ENCODE data around the gene GPI. TPM values are rescaled to one million over a fixed set of nuclear protein-coding genes. Genes with fewer than 3 reads are reported as not detected.

The GPI gene
- total RNA-seq: 1,000 to 10,000 TPM in 1 of 2 donors, 100 to 1,000 TPM in 1; 862 to 1,104 TPM

GRCh38 chr19:34364830-34365462 is at the start of gene GPI:
TSS of gene GPI (plus strand) at chr19:34365196. CDS start at chr19:34365267, 71 bp downstream.
- Mint-ChIP-seq H3K4me1 (peaks cover 20% of the 10 kb centered on the region), H3K36me3 (ENCODE audit: low read depth) (peaks cover 10% of the 10 kb centered on the region), H3K9me3 (no peaks in the 10 kb centered on the region), H3K27me3 (no peaks in the 10 kb centered on the region), H3K27ac (peak within 1 kb of the TSS; percentile 94), H3K4me3 (peak within 1 kb of the TSS; percentile 97)
- peak; percentile 82 for ATAC-seq (replicated peaks)

GRCh38 chr19:34316247-34316646 is 48.7 kb upstream of the GPI start:
- Mint-ChIP-seq H3K4me1 (peaks cover 30% of the 10 kb centered on the region), H3K27me3 (no peaks in the 10 kb centered on the region), H3K4me3 (peak overlapping the region; percentile 32), H3K27ac (peak overlapping the region; percentile 44), H3K9me3 (no peaks in the 10 kb centered on the region), H3K36me3 (ENCODE audit: low read depth) (peaks cover 31% of the 10 kb centered on the region)
- no peak for ATAC-seq (replicated peaks)

- H3K36me3 Mint-ChIP-seq (ENCODE audit: low read depth): peaks cover 36% of the 10 kb centered on the region
- H3K27ac Mint-ChIP-seq: peak overlapping the region; percentile 44
- H3K9me3 Mint-ChIP-seq: no peaks in the 10 kb centered on the region
- peak overlapping the region; percentile 32 for H3K4me3 Mint-ChIP-seq
- H3K4me1 Mint-ChIP-seq: peaks cover 30% of the 10 kb centered on the region
- peak; percentile 29 for ATAC-seq (replicated peaks)
- H3K27me3 Mint-ChIP-seq: no peaks in the 10 kb centered on the region
Observed at GRCh38 chr19:34316741-34317301, 48.2 kb upstream of the GPI start.

- ATAC-seq (replicated peaks): peak; percentile 77
- no peaks in the 10 kb centered on the region for H3K27me3 Mint-ChIP-seq
- H3K4me1 Mint-ChIP-seq: peaks cover 30% of the 10 kb centered on the region
- peak overlapping the region; percentile 32 for H3K4me3 Mint-ChIP-seq
- H3K27ac Mint-ChIP-seq: peak overlapping the region; percentile 44
- H3K36me3 Mint-ChIP-seq (ENCODE audit: low read depth): peaks cover 42% of the 10 kb centered on the region
- H3K9me3 Mint-ChIP-seq: no peaks in the 10 kb centered on the region
Observed at GRCh38 chr19:34317311-34317927, 47.6 kb upstream of the GPI start.

- H3K4me1 Mint-ChIP-seq: peaks cover 30% of the 10 kb centered on the region
- ATAC-seq (replicated peaks): no peak
- H3K27ac Mint-ChIP-seq: peak overlapping the region; percentile 44
- peaks cover 49% of the 10 kb centered on the region for H3K36me3 Mint-ChIP-seq (ENCODE audit: low read depth)
- H3K9me3 Mint-ChIP-seq: no peaks in the 10 kb centered on the region
- H3K4me3 Mint-ChIP-seq: no peak overlapping the region
- no peaks in the 10 kb centered on the region for H3K27me3 Mint-ChIP-seq
Observed at GRCh38 chr19:34319230-34319585, 45.8 kb upstream of the GPI start.

GRCh38 chr19:34319785-34320184 is 45.2 kb upstream of the GPI start:
- no peak for ATAC-seq (replicated peaks)
- Mint-ChIP-seq H3K4me1 (peaks cover 25% of the 10 kb centered on the region), H3K4me3 (no peak overlapping the region), H3K9me3 (no peaks in the 10 kb centered on the region), H3K27me3 (no peaks in the 10 kb centered on the region), H3K27ac (peak overlapping the region; percentile 78), H3K36me3 (ENCODE audit: low read depth) (peaks cover 50% of the 10 kb centered on the region)

- Mint-ChIP-seq H3K27me3 (no peaks in the 10 kb centered on the region), H3K4me3 (no peak overlapping the region), H3K4me1 (peaks cover 21% of the 10 kb centered on the region), H3K27ac (peak overlapping the region; percentile 78), H3K36me3 (ENCODE audit: low read depth) (peaks cover 54% of the 10 kb centered on the region), H3K9me3 (no peaks in the 10 kb centered on the region)
- ATAC-seq (replicated peaks): no peak
Observed at GRCh38 chr19:34320277-34320676, 44.7 kb upstream of the GPI start.

GRCh38 chr19:34321735-34322134 is 43.3 kb upstream of the GPI start:
- Mint-ChIP-seq H3K9me3 (no peaks in the 10 kb centered on the region), H3K4me3 (no peak overlapping the region), H3K36me3 (ENCODE audit: low read depth) (peaks cover 68% of the 10 kb centered on the region), H3K27ac (no peak overlapping the region), H3K4me1 (peaks cover 17% of the 10 kb centered on the region), H3K27me3 (no peaks in the 10 kb centered on the region)
- ATAC-seq (replicated peaks): no peak

- Mint-ChIP-seq H3K36me3 (ENCODE audit: low read depth) (peaks cover 87% of the 10 kb centered on the region), H3K27ac (peak overlapping the region; percentile 26), H3K4me1 (no peaks in the 10 kb centered on the region), H3K4me3 (no peak overlapping the region), H3K27me3 (no peaks in the 10 kb centered on the region), H3K9me3 (no peaks in the 10 kb centered on the region)
- ATAC-seq (replicated peaks): no peak
Observed at GRCh38 chr19:34323433-34324204, 41.4 kb upstream of the GPI start.

- no peaks in the 10 kb centered on the region for H3K4me1 Mint-ChIP-seq
- H3K27me3 Mint-ChIP-seq: no peaks in the 10 kb centered on the region
- no peak overlapping the region for H3K4me3 Mint-ChIP-seq
- peak overlapping the region; percentile 26 for H3K27ac Mint-ChIP-seq
- peaks cover 92% of the 10 kb centered on the region for H3K36me3 Mint-ChIP-seq (ENCODE audit: low read depth)
- no peak for ATAC-seq (replicated peaks)
- no peaks in the 10 kb centered on the region for H3K9me3 Mint-ChIP-seq
Observed at GRCh38 chr19:34324320-34324719, 40.7 kb upstream of the GPI start.

- H3K4me3 Mint-ChIP-seq: no peak overlapping the region
- no peaks in the 10 kb centered on the region for H3K27me3 Mint-ChIP-seq
- H3K27ac Mint-ChIP-seq: peak overlapping the region; percentile 73
- no peaks in the 10 kb centered on the region for H3K9me3 Mint-ChIP-seq
- peaks cover 92% of the 10 kb centered on the region for H3K36me3 Mint-ChIP-seq (ENCODE audit: low read depth)
- no peaks in the 10 kb centered on the region for H3K4me1 Mint-ChIP-seq
- ATAC-seq (replicated peaks): no peak
Observed at GRCh38 chr19:34325181-34325580, 39.8 kb upstream of the GPI start.

GRCh38 chr19:34325981-34326787 is 38.8 kb upstream of the GPI start:
- no peak for ATAC-seq (replicated peaks)
- H3K9me3 Mint-ChIP-seq: no peaks in the 10 kb centered on the region

GRCh38 chr19:34327851-34328250 is 37.1 kb upstream of the GPI start:
- no peaks in the 10 kb centered on the region for H3K4me1 Mint-ChIP-seq
- no peaks in the 10 kb centered on the region for H3K9me3 Mint-ChIP-seq
- H3K36me3 Mint-ChIP-seq (ENCODE audit: low read depth): peaks cover 96% of the 10 kb centered on the region
- H3K4me3 Mint-ChIP-seq: no peak overlapping the region
- H3K27ac Mint-ChIP-seq: no peak overlapping the region
- H3K27me3 Mint-ChIP-seq: no peaks in the 10 kb centered on the region
- no peak for ATAC-seq (replicated peaks)

More at GRCh38 chr19:34325981-34326787, 38.8 kb upstream of the GPI start:
- no peak overlapping the region for H3K4me3 Mint-ChIP-seq
- H3K27me3 Mint-ChIP-seq: no peaks in the 10 kb centered on the region
- H3K4me1 Mint-ChIP-seq: no peaks in the 10 kb centered on the region
- no peak overlapping the region for H3K27ac Mint-ChIP-seq
- peaks cover 91% of the 10 kb centered on the region for H3K36me3 Mint-ChIP-seq (ENCODE audit: low read depth)

GRCh38 chr19:34328982-34329381 is 36.0 kb upstream of the GPI start:
- Mint-ChIP-seq H3K4me1 (no peaks in the 10 kb centered on the region), H3K36me3 (ENCODE audit: low read depth) (peaks cover 98% of the 10 kb centered on the region), H3K9me3 (no peaks in the 10 kb centered on the region), H3K4me3 (no peak overlapping the region), H3K27ac (no peak overlapping the region), H3K27me3 (no peaks in the 10 kb centered on the region)
- ATAC-seq (replicated peaks): no peak
